K562 (cell line): Measurements from ENCODE around the gene EBF4. TPM values are rescaled to one million over a fixed set of nuclear protein-coding genes. Genes with fewer than 3 reads are reported as not detected.

Experiments used
- ATAC-seq: fragments of 200-7000 bp; cut with Tn5 transposase; 3 replicates; pipeline ENCODE4 v1.9.1; 2020; ENCODE audit warnings: moderate library complexity
- BruUV-seq: library from RNA; stranded (reverse); fragments of 400-500 nt; replicated peaks from 2 replicates; lab custom pipeline; 2021; lab: Mats Ljungman, UMichigan
- CTCF ChIA-PET: fragments of 300-600 bp; formaldehyde crosslinking; extraction: SDS; loops from one replicate; lab custom pipeline; 2021; ENCODE audit warnings: low intra/inter-chr PET ratio; lab: Yijun Ruan, JAX
- POLR2A ChIA-PET: fragments of 300-600, 350-650 bp; sonication (Branson Sonifier 250); formaldehyde crosslinking; extraction: SDS; loops from one replicate; lab custom pipeline; 2021; ENCODE audit warnings: antibody characterized with exemption, inconsistent platforms; lab: Yijun Ruan, JAX
- DNase-seq, 4 experiments: peaks; one replicate each; pipeline versions ENCODE4 v3.0.0 to v3.0.0-alpha.2; 2011 to 2018; ENCODE audit warnings: low spot score in 3 of 4, mixed read lengths in 3 of 4; ENCODE audit errors: extremely low read depth in 1 of 4
- FAIRE-seq: peaks from 2 replicates; lab custom pipeline; 2011; peaks lifted over from hg19 to GRCh38; lab: Jason Lieb, UNC
- H2AFZ ChIP-seq: 2 replicates; pipeline ENCODE4 v1.6.0; 2011; ENCODE audit warnings: low read depth, low read length, control low read depth, inconsistent platforms
- H3K27ac ChIP-seq: fragments of 200-600 bp; 3 replicates; pipeline ENCODE4 v1.8.0; 2011; ENCODE audit warnings: low read depth, mild to moderate bottlenecking, control low read depth, inconsistent platforms, low read length, moderate library complexity, mixed read lengths; ENCODE audit errors: extremely low read depth
- H3K27me3 ChIP-seq, 2 experiments: fragments of 300-600 bp in 1 of 2; 2 replicates in 1 of 2; 3 replicates in 1 of 2; pipeline versions ENCODE4 v1.6.0 to v1.8.0; 2011; ENCODE audit warnings: inconsistent platforms in 2 of 2, low read length in 2 of 2, mild to moderate bottlenecking in 1 of 2, mixed read lengths in 1 of 2, moderate library complexity in 1 of 2; ENCODE audit not compliant: control insufficient read depth in 2 of 2, insufficient read depth in 2 of 2
- H3K36me3 ChIP-seq: fragments of 300-600 bp; 3 replicates; pipeline ENCODE4 v1.8.0; 2011; ENCODE audit warnings: mild to moderate bottlenecking, low read length, inconsistent platforms; ENCODE audit not compliant: control insufficient read depth, insufficient read depth
- H3K4me1 ChIP-seq, 2 experiments: fragments of 200-600 bp in 1 of 2; replicated peaks in 1 of 2; 2 replicates in 1 of 2; 3 replicates in 1 of 2; pipeline versions ENCODE4 v1.5.1 to v1.8.0; 2011; ENCODE audit warnings: inconsistent platforms in 2 of 2, low read length in 2 of 2, mild to moderate bottlenecking in 1 of 2, mixed read lengths in 1 of 2, moderate library complexity in 1 of 2; ENCODE audit not compliant: control insufficient read depth in 2 of 2, insufficient read depth in 2 of 2
- H3K4me2 ChIP-seq: 2 replicates; pipeline ENCODE4 v1.6.1; 2011; ENCODE audit warnings: low read length, control low read depth, inconsistent platforms, mixed read lengths; ENCODE audit not compliant: insufficient read depth
- H3K4me3 ChIP-seq: fragments of 200-600 bp; sonication (generic), shearing (Covaris generic); 2 replicates; pipeline ENCODE4 v1.5.1; 2016; ENCODE audit warnings: control low read depth, inconsistent platforms
- H3K79me2 ChIP-seq: fragments of 200-600 bp; 3 replicates; pipeline ENCODE4 v1.8.0; 2011; ENCODE audit warnings: low read length, inconsistent platforms; ENCODE audit not compliant: control insufficient read depth, insufficient read depth
- H3K9ac ChIP-seq, 2 experiments: 2 replicates each; pipeline versions ENCODE4 v1.6.0 to v1.6.1; 2011; ENCODE audit warnings: low read depth in 2 of 2, low read length in 2 of 2, control low read depth in 1 of 2, inconsistent platforms in 1 of 2, mild to moderate bottlenecking in 1 of 2, mixed read lengths in 1 of 2; ENCODE audit not compliant: insufficient read depth in 1 of 2
- H3K9me1 ChIP-seq: one replicate; pipeline ENCODE4 v1.6.0; 2011; ENCODE audit warnings: inconsistent platforms, mild to moderate bottlenecking, low read length, moderate library complexity; ENCODE audit not compliant: control insufficient read depth, insufficient read depth
- H3K9me3 ChIP-seq: replicated peaks from 2 replicates; pipeline ENCODE4 v1.5.1; 2011; ENCODE audit warnings: low read depth, low read length, inconsistent platforms; ENCODE audit not compliant: control insufficient read depth, insufficient read depth
- H4K20me1 ChIP-seq: replicated peaks from 2 replicates; pipeline ENCODE4 v1.6.1; 2011; ENCODE audit warnings: low read length, inconsistent platforms, mixed read lengths; ENCODE audit not compliant: control insufficient read depth, insufficient read depth
- FOXP1 ChIP-seq: sonication (generic); formaldehyde crosslinking; IDR thresholded peaks from 2 replicates; pipeline ENCODE4 v1.8.0; 2022; ENCODE audit warnings: mild to moderate bottlenecking, missing genetic modification reagents
- HINFP ChIP-seq: fragments of 450-650 bp; conservative IDR thresholded peaks from 2 replicates; pipeline ENCODE4 v1.6.1; 2016; ENCODE audit warnings: missing genetic modification characterization, low read depth, mild to moderate bottlenecking, control low read depth, missing compliant biosample characterization
- POU5F1 ChIP-seq: fragments of 150-350 bp; IDR thresholded peaks from 2 replicates; pipeline ENCODE4 v1.6.1; 2014; ENCODE audit warnings: borderline replicate concordance, low read length, low read depth, mild to moderate bottlenecking; ENCODE audit not compliant: partially characterized antibody
- TAF15 ChIP-seq: fragments of 200-400 bp; formaldehyde crosslinking; IDR thresholded peaks from 2 replicates; pipeline ENCODE4 v1.6.1; 2017; ENCODE audit warnings: mild to moderate bottlenecking, low read depth, low read length, moderate library complexity
- ZBTB26 ChIP-seq: fragments of 450-650 bp; formaldehyde crosslinking; IDR thresholded peaks from 2 replicates; pipeline ENCODE4 v1.4.0; 2022; ENCODE audit warnings: missing genetic modification characterization
- ZBTB34 ChIP-seq: fragments of 250-450 bp; sonication (Bioruptor Pico); IDR thresholded peaks from 2 replicates; pipeline ENCODE4 v1.8.0; 2021; ENCODE audit warnings: mild to moderate bottlenecking, moderate library complexity
- ZNF140 ChIP-seq: fragments of 250-450 bp; sonication (Bioruptor Pico); IDR thresholded peaks from 2 replicates; pipeline ENCODE4 v1.8.0; 2021; ENCODE audit warnings: moderate library complexity, mild to moderate bottlenecking, inconsistent platforms
- ZNF561 ChIP-seq: fragments of 450-650 bp; formaldehyde crosslinking; conservative IDR thresholded peaks from 2 replicates; pipeline ENCODE4 v1.4.0; 2020; ENCODE audit warnings: mild to moderate bottlenecking, moderate library complexity
- WGBS: fragments of 100-300 bp; shearing (Covaris generic); methylation state at CpG from one replicate; pipeline ENCODE4 v1.1.6; 2016; ENCODE audit warnings: low coverage, mixed read lengths; ENCODE audit not compliant: insufficient coverage; ENCODE audit errors: missing lambda C conversion rate; 5-methylcytosine and 5-hydroxymethylcytosine counted together
- in situ Hi-C: fragments of 300-500 bp; cut with MboI; formaldehyde crosslinking; loops from 4 replicates; pipeline ENCODE4 v1.15.0; 2018; ENCODE audit warnings: inconsistent platforms, mixed read lengths
- intact Hi-C: fragments of 100-400 bp; cut with micrococcal nuclease; formaldehyde crosslinking; loops from 2 replicates; pipeline ENCODE4 v1.14.2; 2022
- polyA plus RNA-seq, 8 experiments: library from polyadenylated mRNA; depleted of rRNA in 4 of 8; stranded (reverse) in 5 of 8; unstranded in 3 of 8; fragments of >200 nt; fragmentation: Nextera tagmentation in 2 of 8; fragmentation: Illumina TruSeq in 1 of 8; extraction: Ambion mirVana in 2 of 8; extraction: Trizol in 1 of 8; gene quantifications; 2 replicates each; pipeline versions ENCODE4 v1.2.1 to v1.2.3, GENCODE V29; 2011 to 2014; ENCODE audit warnings: inconsistent platforms in 1 of 8, missing spikeins in 1 of 8
- total RNA-seq, 7 experiments: library from RNA; depleted of rRNA in 6 of 7; stranded (reverse); fragments of >200 nt in 6 of 7; fragmentation: Illumina TruSeq in 2 of 7; extraction: Trizol in 2 of 7; gene quantifications; 2 replicates each; pipeline versions ENCODE4 v1.2.1 to v1.2.3, GENCODE V29; 2011 to 2021; ENCODE audit warnings: low replicate concordance in 1 of 7
- TF ChIP-seq, protein P1 (sequence below): fragments of 450-650 bp; formaldehyde crosslinking; IDR thresholded peaks from 2 replicates; pipeline ENCODE4 v1.4.0; 2020; ENCODE audit warnings: mild to moderate bottlenecking, mixed read lengths

Gene EBF4
- total and polyA plus RNA-seq, 9 of the 15 experiments (the other 6 are each of a cell fraction or from before 2014, with no cell fraction given) = 0.09 TPM; not detected in 8

- TF ChIP-seq ZBTB34 (CRISPR knock-in tag) (no peak), ZBTB26 (CRISPR knock-in tag) (no peak), FOXP1 (CRISPR knock-in tag) (no peak), ZNF561 (CRISPR knock-in tag) (no peak), TAF15 (no peak)
Measured at GRCh38 chr20:2767768-2768631, 75.4 kb downstream of the EBF4 start (continued).

DNA sequence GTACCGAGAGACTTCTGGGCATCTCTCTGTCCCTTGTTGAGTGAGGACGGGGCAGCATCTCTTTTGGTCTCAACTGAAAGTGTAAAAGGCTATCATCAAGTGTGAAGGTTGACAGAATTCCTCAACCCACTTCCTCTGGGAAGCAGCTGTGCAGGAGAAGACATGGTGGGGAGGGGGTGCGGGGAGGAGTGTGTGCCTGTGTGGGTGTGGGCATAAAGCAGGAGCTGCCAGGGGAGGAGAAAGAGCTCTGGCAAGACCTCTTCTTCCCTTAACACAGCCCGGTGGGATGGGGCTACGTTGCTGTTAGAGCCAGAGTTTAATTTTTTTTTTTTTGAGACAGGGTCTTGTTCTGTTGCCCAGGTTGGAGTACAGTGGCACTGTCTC lies 76.0 kb downstream of the EBF4 start:
- no peak overlapping the region for H3K4me3 ChIP-seq
- no peak for TF ChIP-seq POU5F1
- TF ChIP-seq ZNF140 (CRISPR knock-in tag) = no peak
- TF ChIP-seq HINFP (tag) = no peak
- TF ChIP-seq, protein P1, sequence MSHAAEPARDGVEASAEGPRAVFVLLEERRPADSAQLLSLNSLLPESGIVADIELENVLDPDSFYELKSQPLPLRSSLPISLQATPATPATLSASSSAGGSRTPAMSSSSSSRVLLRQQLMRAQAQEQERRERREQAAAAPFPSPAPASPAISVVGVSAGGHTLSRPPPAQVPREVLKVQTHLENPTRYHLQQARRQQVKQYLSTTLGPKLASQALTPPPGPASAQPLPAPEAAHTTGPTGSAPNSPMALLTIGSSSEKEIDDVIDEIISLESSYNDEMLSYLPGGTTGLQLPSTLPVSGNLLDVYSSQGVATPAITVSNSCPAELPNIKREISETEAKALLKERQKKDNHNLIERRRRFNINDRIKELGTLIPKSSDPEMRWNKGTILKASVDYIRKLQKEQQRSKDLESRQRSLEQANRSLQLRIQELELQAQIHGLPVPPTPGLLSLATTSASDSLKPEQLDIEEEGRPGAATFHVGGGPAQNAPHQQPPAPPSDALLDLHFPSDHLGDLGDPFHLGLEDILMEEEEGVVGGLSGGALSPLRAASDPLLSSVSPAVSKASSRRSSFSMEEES = no peak
- TF ChIP-seq, all 486 proteins: peak for 0
- H3K9me1 ChIP-seq = no peaks in the 10 kb centered on the region
- ChIA-PET CTCF (no interaction called here), POLR2A (no interaction called here)
- H4K20me1 ChIP-seq = no peaks in the 10 kb centered on the region
- 0% methylated on average over 5 of the region's 5 CpGs for whole genome bisulfite sequencing
- H3K4me2 ChIP-seq = no peak overlapping the region
- H3K9ac ChIP-seq = no peak overlapping the region
- no peaks in the 10 kb centered on the region for H3K9me3 ChIP-seq
- no peaks in the 10 kb centered on the region for H3K79me2 ChIP-seq
- in situ Hi-C loops = no loop called here
- no peaks in the 10 kb centered on the region for H3K36me3 ChIP-seq
- BruUV-seq = no TSS peak
- no peak for ATAC-seq
- no peaks in the 10 kb centered on the region; a peak in 1 of 5 replicates for H3K4me1 ChIP-seq
- DNase-seq = no peak
- peaks cover 9 to 32% of the 10 kb centered on the region in 2 experiments; a peak in 4 of 5 replicates for H3K27me3 ChIP-seq
- intact Hi-C loops = no loop called here
- no peak for FAIRE-seq
- H2AFZ ChIP-seq = no peak overlapping the region
- no peak overlapping the region for H3K27ac ChIP-seq
